ENCODE measurements around the gene PIEZO1. TPM values are rescaled to one million over a fixed set of nuclear protein-coding genes. Genes with fewer than 3 reads are reported as not detected.

The PIEZO1 gene
- total RNA-seq, 6 donors from 2014 or later: 107 to 535 (median 239) TPM

DNA sequence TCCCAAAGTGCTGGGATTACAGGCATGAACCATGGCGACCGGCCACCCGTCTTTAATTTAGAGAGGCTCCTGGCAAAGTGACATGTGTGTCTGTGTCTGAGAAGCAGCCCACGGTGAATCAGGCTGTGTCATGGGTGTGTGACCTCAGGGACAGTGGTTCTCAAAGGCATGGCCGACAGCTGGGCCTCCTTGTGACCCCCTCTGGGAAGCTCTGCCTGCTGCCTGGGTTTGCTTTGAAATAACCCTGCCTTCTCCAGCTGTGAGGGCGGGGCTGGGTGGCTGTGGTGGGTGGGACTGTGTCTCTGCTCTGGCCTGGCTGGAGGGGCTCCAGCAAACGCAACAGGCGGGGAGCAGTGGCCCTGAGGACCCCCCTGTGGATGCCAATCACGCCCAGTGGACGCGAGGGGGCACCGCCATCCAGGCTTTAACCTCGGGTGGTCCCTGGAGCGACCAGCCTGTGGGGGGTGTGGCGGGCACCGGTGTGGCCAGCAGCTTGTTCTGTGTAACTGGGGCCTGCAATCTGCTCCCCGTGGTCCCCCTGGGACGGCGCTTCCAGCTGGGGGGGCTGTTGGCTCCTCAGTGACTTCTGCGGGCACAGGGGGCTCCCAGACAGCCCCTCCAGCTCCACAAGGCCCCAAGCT, 35.5 kb upstream of the PIEZO1 start:
- Histone ChIP-seq H3K27ac (no peak overlapping the region), H3K9me3 (no peaks in the 10 kb centered on the region), H3K4me3 (no peak overlapping the region), H3K36me3 (peaks cover 8 to 51% (median 33%) of the 10 kb centered on the region in 4 donors), H3K27me3 (no peaks in the 10 kb centered on the region), H3K4me1 (no peaks in the 10 kb centered on the region)
- 75 to 87% methylated on average over 4 to 20 of the region's 20 CpGs for WGBS, 2 donors
- ATAC-seq (ENCODE audit: low FRiP score in 2 of 2) (no peak), DNase-seq (peak in 1 of 2 donors; percentile 76)
- no peak for TF ChIP-seq POLR2AphosphoS5 (IDR thresholded peaks at IDR 0.05)
- TF ChIP-seq, protein P1, sequence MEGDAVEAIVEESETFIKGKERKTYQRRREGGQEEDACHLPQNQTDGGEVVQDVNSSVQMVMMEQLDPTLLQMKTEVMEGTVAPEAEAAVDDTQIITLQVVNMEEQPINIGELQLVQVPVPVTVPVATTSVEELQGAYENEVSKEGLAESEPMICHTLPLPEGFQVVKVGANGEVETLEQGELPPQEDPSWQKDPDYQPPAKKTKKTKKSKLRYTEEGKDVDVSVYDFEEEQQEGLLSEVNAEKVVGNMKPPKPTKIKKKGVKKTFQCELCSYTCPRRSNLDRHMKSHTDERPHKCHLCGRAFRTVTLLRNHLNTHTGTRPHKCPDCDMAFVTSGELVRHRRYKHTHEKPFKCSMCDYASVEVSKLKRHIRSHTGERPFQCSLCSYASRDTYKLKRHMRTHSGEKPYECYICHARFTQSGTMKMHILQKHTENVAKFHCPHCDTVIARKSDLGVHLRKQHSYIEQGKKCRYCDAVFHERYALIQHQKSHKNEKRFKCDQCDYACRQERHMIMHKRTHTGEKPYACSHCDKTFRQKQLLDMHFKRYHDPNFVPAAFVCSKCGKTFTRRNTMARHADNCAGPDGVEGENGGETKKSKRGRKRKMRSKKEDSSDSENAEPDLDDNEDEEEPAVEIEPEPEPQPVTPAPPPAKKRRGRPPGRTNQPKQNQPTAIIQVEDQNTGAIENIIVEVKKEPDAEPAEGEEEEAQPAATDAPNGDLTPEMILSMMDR (IDR thresholded peaks at IDR 0.05): no peak
- TF ChIP-seq EP300 (IDR thresholded peaks at IDR 0.05): no peak
- TF ChIP-seq POLR2A (IDR thresholded peaks at IDR 0.05): no peak

DNA sequence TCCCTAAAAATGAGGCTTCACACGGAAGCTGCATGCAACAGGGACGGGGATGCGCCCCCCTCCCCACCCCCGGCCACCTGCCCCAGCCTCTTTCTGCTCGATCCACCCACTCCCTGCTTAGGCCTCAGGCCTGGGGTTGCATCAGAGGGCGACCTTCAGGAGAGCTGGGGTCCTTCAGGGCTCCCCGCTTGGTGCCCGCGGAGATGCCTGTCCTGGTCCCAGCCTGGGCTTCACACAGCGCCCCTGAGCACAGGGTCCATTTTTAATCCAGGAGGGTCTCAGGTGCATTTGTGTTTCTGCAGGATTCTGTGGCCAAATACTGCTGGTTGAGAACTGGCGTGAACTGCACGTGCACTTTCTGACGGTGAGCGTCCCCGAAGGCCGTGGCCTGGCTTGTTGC, 34.1 kb upstream of the PIEZO1 start:
- ATAC-seq (ENCODE audit: low FRiP score in 2 of 2): no peak
- peaks cover 8 to 41% (median 26%) of the 10 kb centered on the region in 4 donors for H3K36me3 ChIP-seq

GRCh38 chr16:88818575-88818874, 33.5 kb upstream of the PIEZO1 start:
- 74% methylated on average over 18 of the region's 18 CpGs for WGBS, 2 donors
- no peaks in the 10 kb centered on the region for H3K4me1 ChIP-seq
- H3K27ac ChIP-seq: no peak overlapping the region
- TF ChIP-seq POLR2A (IDR thresholded peaks at IDR 0.05): no peak
- DNase-seq: peak in 1 of 2 donors; percentile 62
- H3K9me3 ChIP-seq: no peaks in the 10 kb centered on the region
- no peak for ATAC-seq (ENCODE audit: low FRiP score in 2 of 2)
- H3K27me3 ChIP-seq: no peaks in the 10 kb centered on the region
- H3K36me3 ChIP-seq: peaks cover 8 to 35% (median 25%) of the 10 kb centered on the region in 4 donors
- no peak overlapping the region for H3K4me3 ChIP-seq

More for the DNA sequence above, 34.1 kb upstream of the PIEZO1 start:
- Histone ChIP-seq H3K27me3 (no peaks in the 10 kb centered on the region), H3K4me1 (no peaks in the 10 kb centered on the region), H3K27ac (no peak overlapping the region), H3K9me3 (no peaks in the 10 kb centered on the region), H3K4me3 (no peak overlapping the region)
- peak in 1 of 2 donors; percentile 36 for DNase-seq
- WGBS, 2 donors: 77 to 83% methylated on average over 10 to 11 of the region's 16 CpGs
- TF ChIP-seq, protein P1 (IDR thresholded peaks at IDR 0.05): no peak
- no peak for TF ChIP-seq EP300 (IDR thresholded peaks at IDR 0.05)
- no peak for TF ChIP-seq POLR2AphosphoS5 (IDR thresholded peaks at IDR 0.05)
- TF ChIP-seq POLR2A (IDR thresholded peaks at IDR 0.05): no peak

GRCh38 chr16:88817785-88818574, 33.0 kb upstream of the PIEZO1 start:
- WGBS, 2 donors: 60 to 82% methylated on average over 8 to 40 of the region's 40 CpGs
- Histone ChIP-seq H3K27me3 (no peaks in the 10 kb centered on the region), H3K4me3 (no peak overlapping the region), H3K4me1 (peaks cover under 1 to 3% (median 2%) of the 10 kb centered on the region in 4 donors), H3K27ac (peak overlapping the region in 1 of 4 donors; percentile 10), H3K9me3 (no peaks in the 10 kb centered on the region), H3K36me3 (peaks cover 8 to 32% (median 24%) of the 10 kb centered on the region in 4 donors)
- DNase-seq (peak in 1 of 2 donors; percentile 76), ATAC-seq (ENCODE audit: low FRiP score in 2 of 2) (no peak)
- TF ChIP-seq, protein P1 (IDR thresholded peaks at IDR 0.05): no peak
- TF ChIP-seq POLR2A (IDR thresholded peaks at IDR 0.05) (no peak), EP300 (IDR thresholded peaks at IDR 0.05) (no peak), POLR2AphosphoS5 (IDR thresholded peaks at IDR 0.05) (no peak)

GRCh38 chr16:88816736-88817535, 31.9 kb upstream of the PIEZO1 start:
- DNase-seq (peak in 1 of 2 donors; percentile 77), ATAC-seq (ENCODE audit: low FRiP score in 2 of 2) (no peak)
- Histone ChIP-seq H3K4me1 (peaks cover 9 to 13% (median 12%) of the 10 kb centered on the region in 4 donors), H3K27ac (no peak overlapping the region), H3K27me3 (no peaks in the 10 kb centered on the region), H3K9me3 (no peaks in the 10 kb centered on the region), H3K4me3 (no peak overlapping the region), H3K36me3 (peaks cover under 1 to 21% (median 13%) of the 10 kb centered on the region in 4 donors)
- WGBS, 2 donors: 86 to 89% methylated on average over 8 to 34 of the region's 41 CpGs
- TF ChIP-seq EP300 (IDR thresholded peaks at IDR 0.05) (no peak), POLR2AphosphoS5 (IDR thresholded peaks at IDR 0.05) (no peak)
- TF ChIP-seq, protein P1 (IDR thresholded peaks at IDR 0.05): no peak
